Measurements from ENCODE around the gene WNT2B. TPM values are rescaled to one million over a fixed set of nuclear protein-coding genes. Genes with fewer than 3 reads are reported as not detected.

Gene WNT2B
- total and polyA plus RNA-seq, 4 donors = 1.9 to 6.3 (median 4.1) TPM

GRCh38 chr1:112527266-112528010 is 18.7 kb downstream of the WNT2B start:
- no peak for ATAC-seq (ENCODE audit: insufficient read depth, low FRiP score)
- no peak for TF ChIP-seq CTCF (IDR thresholded peaks at IDR 0.05; ENCODE audit: control extremely low read depth, extremely low read depth)
- no peak overlapping the region for H3K27ac ChIP-seq (ENCODE audit: low read depth in 1 of 2, low read length in 1 of 2)
- 73 to 81% methylated on average over 4 of the region's 4 CpGs for WGBS, 2 donors
- no peaks in the 10 kb centered on the region for H3K27me3 ChIP-seq (ENCODE audit: control insufficient read depth in 3 of 3, insufficient read depth in 3 of 3, low read length in 2 of 3)
- no peaks in the 10 kb centered on the region for H3K9me3 ChIP-seq (ENCODE audit: control insufficient read depth in 4 of 4, insufficient read depth in 3 of 4, low read length in 3 of 4)
- no peak overlapping the region for H3K4me3 ChIP-seq
- peaks cover 6 to 12% (median 8%) of the 10 kb centered on the region in 4 donors for H3K36me3 ChIP-seq (ENCODE audit: control insufficient read depth in 4 of 4, insufficient read depth in 4 of 4, low read length in 4 of 4)
- peaks cover 0 to 4% (median 0%) of the 10 kb centered on the region in 5 donors for H3K4me1 ChIP-seq (ENCODE audit: control insufficient read depth in 5 of 5, insufficient read depth in 5 of 5, low read length in 5 of 5)
- no peak overlapping the region for H3K9ac ChIP-seq (ENCODE audit: insufficient read depth in 1 of 2, low read length in 2 of 2)
- no peak for DNase-seq

- Histone ChIP-seq H3K4me1 (ENCODE audit: control insufficient read depth in 5 of 5, insufficient read depth in 5 of 5, low read length in 5 of 5) (peaks cover 0 to 4% (median 0%) of the 10 kb centered on the region in 5 donors), H3K36me3 (ENCODE audit: control insufficient read depth in 4 of 4, insufficient read depth in 4 of 4, low read length in 4 of 4) (peaks cover 6 to 8% (median 7%) of the 10 kb centered on the region in 4 donors), H3K9me3 (ENCODE audit: control insufficient read depth in 4 of 4, insufficient read depth in 3 of 4, low read length in 3 of 4) (no peaks in the 10 kb centered on the region), H3K9ac (ENCODE audit: insufficient read depth in 1 of 2, low read length in 2 of 2) (no peak overlapping the region), H3K27ac (ENCODE audit: low read depth in 1 of 2, low read length in 1 of 2) (no peak overlapping the region), H3K27me3 (ENCODE audit: control insufficient read depth in 3 of 3, insufficient read depth in 3 of 3, low read length in 2 of 3) (no peaks in the 10 kb centered on the region), H3K4me3 (no peak overlapping the region)
- no peak for TF ChIP-seq CTCF (IDR thresholded peaks at IDR 0.05; ENCODE audit: control extremely low read depth, extremely low read depth)
- no peak for DNase-seq
- ATAC-seq (ENCODE audit: insufficient read depth, low FRiP score) = no peak
Measured at GRCh38 chr1:112528076-112528475, 19.3 kb downstream of the WNT2B start.

GRCh38 chr1:112529301-112529700 is 20.5 kb downstream of the WNT2B start:
- peaks cover 0 to 4% (median 0%) of the 10 kb centered on the region in 5 donors for H3K4me1 ChIP-seq (ENCODE audit: control insufficient read depth in 5 of 5, insufficient read depth in 5 of 5, low read length in 5 of 5)
- no peak overlapping the region for H3K27ac ChIP-seq (ENCODE audit: low read depth in 1 of 2, low read length in 1 of 2)
- peaks cover 7 to 9% (median 8%) of the 10 kb centered on the region in 4 donors for H3K36me3 ChIP-seq (ENCODE audit: control insufficient read depth in 4 of 4, insufficient read depth in 4 of 4, low read length in 4 of 4)
- H3K9me3 ChIP-seq (ENCODE audit: control insufficient read depth in 4 of 4, insufficient read depth in 3 of 4, low read length in 3 of 4) = no peaks in the 10 kb centered on the region
- H3K27me3 ChIP-seq (ENCODE audit: control insufficient read depth in 3 of 3, insufficient read depth in 3 of 3, low read length in 2 of 3) = no peaks in the 10 kb centered on the region
- H3K9ac ChIP-seq (ENCODE audit: insufficient read depth in 1 of 2, low read length in 2 of 2) = no peak overlapping the region
- no peak overlapping the region for H3K4me3 ChIP-seq
- ATAC-seq (ENCODE audit: insufficient read depth, low FRiP score) (no peak), DNase-seq (no peak)
- TF ChIP-seq CTCF (IDR thresholded peaks at IDR 0.05; ENCODE audit: control extremely low read depth, extremely low read depth) = no peak

GRCh38 chr1:112530832-112531231 is 22.1 kb downstream of the WNT2B start:
- DNase-seq (no peak), ATAC-seq (ENCODE audit: insufficient read depth, low FRiP score) (no peak)
- Histone ChIP-seq H3K9ac (ENCODE audit: insufficient read depth in 1 of 2, low read length in 2 of 2) (no peak overlapping the region), H3K4me1 (ENCODE audit: control insufficient read depth in 5 of 5, insufficient read depth in 5 of 5, low read length in 5 of 5) (peaks cover 0 to 4% (median 0%) of the 10 kb centered on the region in 5 donors), H3K4me3 (no peak overlapping the region), H3K9me3 (ENCODE audit: control insufficient read depth in 4 of 4, insufficient read depth in 3 of 4, low read length in 3 of 4) (no peaks in the 10 kb centered on the region), H3K27me3 (ENCODE audit: control insufficient read depth in 3 of 3, insufficient read depth in 3 of 3, low read length in 2 of 3) (no peaks in the 10 kb centered on the region), H3K27ac (ENCODE audit: low read depth in 1 of 2, low read length in 1 of 2) (no peak overlapping the region), H3K36me3 (ENCODE audit: control insufficient read depth in 4 of 4, insufficient read depth in 4 of 4, low read length in 4 of 4) (peaks cover 5 to 9% (median 6%) of the 10 kb centered on the region in 4 donors)
- TF ChIP-seq CTCF (IDR thresholded peaks at IDR 0.05; ENCODE audit: control extremely low read depth, extremely low read depth) = no peak
